Measurements from ENCODE around the gene WNT5A.

WNT5A gene

DNA sequence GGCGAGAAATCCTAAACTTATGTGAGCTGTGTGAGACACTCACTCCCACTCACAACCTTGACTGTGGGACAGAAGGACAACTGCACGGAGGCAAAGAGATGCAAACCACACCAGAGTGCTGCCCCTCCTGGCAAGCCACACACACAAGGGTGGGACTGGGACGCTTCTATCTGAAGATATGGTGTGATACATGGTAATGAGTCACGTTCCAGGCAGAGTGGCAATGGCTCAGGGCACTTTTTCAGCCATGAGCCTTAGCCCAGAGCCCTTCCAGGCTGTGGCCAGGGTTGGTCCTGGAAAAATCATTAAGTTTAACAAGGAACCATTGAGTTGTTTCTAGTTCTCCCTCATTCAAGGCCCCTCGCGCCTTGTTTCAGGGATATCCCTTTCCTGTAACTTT lies 56.1 kb downstream of the WNT5A start:
- H3K27ac Mint-ChIP-seq = no peak overlapping the region
- no peaks in the 10 kb centered on the region for H3K27me3 Mint-ChIP-seq
- no peaks in the 10 kb centered on the region for H3K4me1 Mint-ChIP-seq (ENCODE audit: low read depth)
- H3K4me3 Mint-ChIP-seq = no peak overlapping the region
- no peak for DNase-seq
- peaks cover 6% of the 10 kb centered on the region for H3K9me3 Mint-ChIP-seq
- no peaks in the 10 kb centered on the region for H3K36me3 Mint-ChIP-seq (ENCODE audit: low read depth)

GRCh38 chr3:55427739-55428138 lies 59.4 kb downstream of the WNT5A start:
- Mint-ChIP-seq H3K4me3 (no peak overlapping the region), H3K4me1 (ENCODE audit: low read depth) (no peaks in the 10 kb centered on the region), H3K9me3 (peaks cover 7% of the 10 kb centered on the region), H3K27me3 (no peaks in the 10 kb centered on the region), H3K36me3 (ENCODE audit: low read depth) (no peaks in the 10 kb centered on the region), H3K27ac (no peak overlapping the region)
- no peak for DNase-seq

- DNase-seq = no peak
- Mint-ChIP-seq H3K4me1 (ENCODE audit: low read depth) (no peaks in the 10 kb centered on the region), H3K27ac (no peak overlapping the region), H3K4me3 (no peak overlapping the region), H3K9me3 (peaks cover 7% of the 10 kb centered on the region), H3K27me3 (no peaks in the 10 kb centered on the region), H3K36me3 (ENCODE audit: low read depth) (no peaks in the 10 kb centered on the region)
Measured at GRCh38 chr3:55426486-55426885, 60.6 kb downstream of the WNT5A start.

GRCh38 chr3:55423782-55424181 lies 63.3 kb downstream of the WNT5A start:
- no peak for DNase-seq
- Mint-ChIP-seq H3K4me1 (ENCODE audit: low read depth) (no peaks in the 10 kb centered on the region), H3K36me3 (ENCODE audit: low read depth) (no peaks in the 10 kb centered on the region), H3K27ac (no peak overlapping the region), H3K27me3 (no peaks in the 10 kb centered on the region), H3K4me3 (no peak overlapping the region), H3K9me3 (peaks cover 9% of the 10 kb centered on the region)

DNA sequence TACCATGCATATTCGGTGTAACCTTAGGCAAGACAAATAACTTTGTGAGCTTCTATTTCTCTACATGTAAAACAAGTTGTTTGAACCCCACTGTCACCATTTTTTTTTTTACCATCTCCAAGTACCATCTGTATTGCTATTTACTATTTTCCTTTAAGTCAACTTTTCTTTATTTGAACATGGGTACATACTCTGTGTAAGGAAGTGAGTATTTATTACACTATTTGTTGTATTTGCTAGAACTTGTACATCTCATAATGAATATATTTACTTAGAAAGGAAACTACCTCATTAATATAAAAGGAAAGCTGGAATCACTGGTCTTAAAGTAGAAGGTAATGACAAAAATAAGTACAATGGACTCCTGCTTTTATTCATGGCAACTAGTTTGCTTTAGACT lies 69.9 kb downstream of the WNT5A start:
- no peak for DNase-seq
- H3K27ac Mint-ChIP-seq = no peak overlapping the region
- no peaks in the 10 kb centered on the region for H3K36me3 Mint-ChIP-seq (ENCODE audit: low read depth)
- H3K4me1 Mint-ChIP-seq (ENCODE audit: low read depth) = no peaks in the 10 kb centered on the region
- H3K4me3 Mint-ChIP-seq = no peak overlapping the region
- H3K27me3 Mint-ChIP-seq = no peaks in the 10 kb centered on the region
- peaks cover 11% of the 10 kb centered on the region for H3K9me3 Mint-ChIP-seq

DNA sequence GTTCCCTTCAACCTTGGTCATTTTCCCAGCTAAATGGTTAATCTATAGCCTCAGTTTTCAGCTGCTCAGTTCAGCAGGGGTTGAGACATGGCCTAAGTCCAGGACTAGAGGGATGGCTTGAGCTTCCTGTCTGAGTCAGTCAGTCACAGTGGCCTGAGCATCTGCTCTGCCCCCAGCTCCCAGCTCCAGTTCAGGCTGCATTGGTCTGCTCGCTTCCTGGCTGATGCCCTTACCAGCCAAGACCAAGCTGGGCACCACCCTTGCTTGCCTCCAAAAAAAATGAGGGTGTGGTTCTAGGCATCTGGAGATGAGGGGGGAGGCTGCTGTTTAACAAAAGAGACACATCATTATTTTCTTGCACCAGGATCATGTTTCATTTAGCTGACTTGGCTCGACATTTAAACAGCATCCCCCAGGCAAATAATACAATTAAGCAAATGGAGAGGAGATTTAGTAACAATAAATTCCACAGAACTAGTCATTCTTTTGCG lies 70.7 kb downstream of the WNT5A start:
- Mint-ChIP-seq H3K4me1 (ENCODE audit: low read depth) (no peaks in the 10 kb centered on the region), H3K36me3 (ENCODE audit: low read depth) (no peaks in the 10 kb centered on the region), H3K27ac (no peak overlapping the region), H3K27me3 (no peaks in the 10 kb centered on the region), H3K4me3 (no peak overlapping the region), H3K9me3 (peaks cover 12% of the 10 kb centered on the region)
- no peak for DNase-seq

Measured in activated T-cell treated with anti-CD3 and anti-CD28 coated beads, Interleukin-2, amount 50 U/mL, for 24 hours (primary cell).